ENCODE measurements around the gene PIN1.

- TF ChIP-seq CTCF (IDR thresholded peaks at IDR 0.05) (no peak), POLR2A (IDR thresholded peaks at IDR 0.05) (no peak)
Observed at GRCh38 chr19:9836021-9836420, 903 bp downstream of the PIN1 start.
